ENCODE measurements around the gene CADM4. TPM values are rescaled to one million over a fixed set of nuclear protein-coding genes. Genes with fewer than 3 reads are reported as not detected.

Gene CADM4
- total and polyA plus RNA-seq, 7 experiments from 2014 or later, result 0.34 to 2.0 (median 0.51) TPM

GRCh38 chr19:43667126-43667875 is 27.7 kb upstream of the CADM4 start:
- Histone ChIP-seq H3K4me3 (ENCODE audit: low read length) (peak overlapping the region; percentile 88), H3K27ac (ENCODE audit: low read depth, low read length) (no peak overlapping the region), H3K36me3 (ENCODE audit: control insufficient read depth in 2 of 3, insufficient read depth in 3 of 3, low read length in 3 of 3) (no peaks in the 10 kb centered on the region), H3K27me3 (ENCODE audit: control insufficient read depth in 2 of 2, insufficient read depth in 2 of 2, low read length in 2 of 2) (no peaks in the 10 kb centered on the region), H3K9me3 (ENCODE audit: control insufficient read depth in 2 of 3, low read length in 3 of 3) (no peaks in the 10 kb centered on the region), H3K4me1 (ENCODE audit: control insufficient read depth in 2 of 2, insufficient read depth in 2 of 2, low read length in 2 of 2) (peaks cover 16 to 32% of the 10 kb centered on the region in 2 donors)
- peaks cover 0 to 3% (median 0%) of the 10 kb centered on the region in 11 donors for H3K9me3 Mint-ChIP-seq
- H3K27ac Mint-ChIP-seq, result peak overlapping the region in 5 of 9 donors; percentile 8 to 91 (median 73)
- ChIA-PET CTCF (interaction anchor here (0.9 to 1.9 kb wide), 4 partner anchors 73 to 143 kb away, joined by 3 to 6 read pairs (median 3); no protein-coding TSS in a partner anchor), POLR2A (interaction anchor here (1.3 kb wide), 1 partner anchor 34 kb away, joined by 3 read pairs; no protein-coding TSS in a partner anchor)
- peaks cover 0 to 8% (median 0%) of the 10 kb centered on the region in 5 donors for H3K27me3 Mint-ChIP-seq
- H3K4me3 Mint-ChIP-seq, result peak overlapping the region; percentile 29 to 93 (median 89)
- ATAC-seq (no peak), DNase-seq (peak in 1 of 9 donors; percentile 19)
- H3K36me3 Mint-ChIP-seq, result peaks cover 0 to 33% (median 5%) of the 10 kb centered on the region in 5 donors
- intact Hi-C loops (cut with micrococcal nuclease), result loop anchor here in 1 of 2 donors (5.0 kb wide), 2 partner anchors 55 to 140 kb away; partner anchors contain the start of gene ETHE1
- H3K4me1 Mint-ChIP-seq, result peaks cover 40 to 59% (median 51%) of the 10 kb centered on the region in 7 donors

- Mint-ChIP-seq H3K4me3 (peak overlapping the region; percentile 26 to 78 (median 58)), H3K9me3 (peaks cover 0 to 8% (median under 1%) of the 10 kb centered on the region in 11 donors), H3K36me3 (peaks cover 0 to 53% (median 20%) of the 10 kb centered on the region in 5 donors), H3K27ac (peak overlapping the region; percentile 23 to 85 (median 71)), H3K27me3 (no peaks in the 10 kb centered on the region), H3K4me1 (peaks cover 29 to 44% (median 38%) of the 10 kb centered on the region in 7 donors)
- Histone ChIP-seq H3K4me1 (ENCODE audit: control insufficient read depth in 2 of 2, insufficient read depth in 2 of 2, low read length in 2 of 2) (peaks cover 16 to 32% of the 10 kb centered on the region in 2 donors), H3K27me3 (ENCODE audit: control insufficient read depth in 2 of 2, insufficient read depth in 2 of 2, low read length in 2 of 2) (no peaks in the 10 kb centered on the region), H3K9me3 (ENCODE audit: control insufficient read depth in 2 of 3, low read length in 3 of 3) (no peaks in the 10 kb centered on the region), H3K27ac (ENCODE audit: low read depth, low read length) (no peak overlapping the region), H3K4me3 (ENCODE audit: low read length) (no peak overlapping the region), H3K36me3 (ENCODE audit: control insufficient read depth in 2 of 3, insufficient read depth in 3 of 3, low read length in 3 of 3) (no peaks in the 10 kb centered on the region)
- ChIA-PET POLR2A (no interaction called here), CTCF (interaction anchor here (0.6 kb wide), 1 partner anchor 53 kb away, joined by 3 read pairs; no protein-coding TSS in a partner anchor)
- DNase-seq (peak in 7 of 9 donors; percentile 34 to 68 (median 58)), ATAC-seq (peak; percentile 1)
- intact Hi-C loops (cut with micrococcal nuclease), result no loop called here
These were observed 24.4 kb upstream of the CADM4 start for GRCh38 chr19:43664018-43664417.

GRCh38 chr19:43662487-43662886 is 22.8 kb upstream of the CADM4 start:
- H3K4me3 ChIP-seq (ENCODE audit: low read length), result no peak overlapping the region
- H3K4me3 Mint-ChIP-seq, result no peak overlapping the region

GRCh38 chr19:43660971-43661360 is 21.3 kb upstream of the CADM4 start:
- Mint-ChIP-seq H3K9me3 (peaks cover 0 to 16% (median 6%) of the 10 kb centered on the region in 11 donors), H3K27me3 (no peaks in the 10 kb centered on the region), H3K4me3 (no peak overlapping the region), H3K27ac (no peak overlapping the region), H3K4me1 (peaks cover 18 to 26% (median 23%) of the 10 kb centered on the region in 7 donors), H3K36me3 (peaks cover 6 to 61% (median 28%) of the 10 kb centered on the region in 5 donors)
- no peak overlapping the region for H3K4me3 ChIP-seq (ENCODE audit: low read length)
- H3K27me3 ChIP-seq (ENCODE audit: control insufficient read depth in 2 of 2, insufficient read depth in 2 of 2, low read length in 2 of 2), result no peaks in the 10 kb centered on the region
- H3K36me3 ChIP-seq (ENCODE audit: control insufficient read depth in 2 of 3, insufficient read depth in 3 of 3, low read length in 3 of 3), result no peaks in the 10 kb centered on the region
- CTCF ChIA-PET, result no interaction called here
- H3K27ac ChIP-seq (ENCODE audit: low read depth, low read length), result no peak overlapping the region
- no peak for DNase-seq
- no peaks in the 10 kb centered on the region for H3K9me3 ChIP-seq (ENCODE audit: control insufficient read depth in 2 of 3, low read length in 3 of 3)
- H3K4me1 ChIP-seq (ENCODE audit: control insufficient read depth in 2 of 2, insufficient read depth in 2 of 2, low read length in 2 of 2), result peaks cover 7 to 22% of the 10 kb centered on the region in 2 donors
- POLR2A ChIA-PET, result no interaction called here
- intact Hi-C loops (cut with micrococcal nuclease), result no loop called here
- no peak for ATAC-seq

More at GRCh38 chr19:43662487-43662886, 22.8 kb upstream of the CADM4 start:
- no peaks in the 10 kb centered on the region for H3K27me3 Mint-ChIP-seq
- intact Hi-C loops (cut with micrococcal nuclease), result no loop called here
- H3K27ac Mint-ChIP-seq, result no peak overlapping the region
- H3K36me3 Mint-ChIP-seq, result peaks cover 6 to 59% (median 23%) of the 10 kb centered on the region in 5 donors
- Histone ChIP-seq H3K4me1 (ENCODE audit: control insufficient read depth in 2 of 2, insufficient read depth in 2 of 2, low read length in 2 of 2) (peaks cover 8 to 25% of the 10 kb centered on the region in 2 donors), H3K9me3 (ENCODE audit: control insufficient read depth in 2 of 3, low read length in 3 of 3) (no peaks in the 10 kb centered on the region), H3K27me3 (ENCODE audit: control insufficient read depth in 2 of 2, insufficient read depth in 2 of 2, low read length in 2 of 2) (no peaks in the 10 kb centered on the region), H3K27ac (ENCODE audit: low read depth, low read length) (no peak overlapping the region), H3K36me3 (ENCODE audit: control insufficient read depth in 2 of 3, insufficient read depth in 3 of 3, low read length in 3 of 3) (no peaks in the 10 kb centered on the region)
- DNase-seq (no peak), ATAC-seq (no peak)
- H3K9me3 Mint-ChIP-seq, result peaks cover 0 to 16% (median 6%) of the 10 kb centered on the region in 11 donors
- H3K4me1 Mint-ChIP-seq, result peaks cover 21 to 33% (median 29%) of the 10 kb centered on the region in 7 donors
- POLR2A ChIA-PET, result interaction anchor here (0.6 kb wide), 2 partner anchors 9 kb away, joined by 3 to 4 read pairs; no protein-coding TSS in a partner anchor
- CTCF ChIA-PET, result no interaction called here

- Mint-ChIP-seq H3K9me3 (peaks cover 0 to 16% (median 6%) of the 10 kb centered on the region in 11 donors), H3K4me1 (peaks cover 18 to 25% (median 23%) of the 10 kb centered on the region in 7 donors), H3K27ac (no peak overlapping the region), H3K4me3 (no peak overlapping the region), H3K36me3 (peaks cover 11 to 65% (median 32%) of the 10 kb centered on the region in 5 donors), H3K27me3 (no peaks in the 10 kb centered on the region)
- intact Hi-C loops (cut with micrococcal nuclease), result no loop called here
- ChIA-PET CTCF (no interaction called here), POLR2A (no interaction called here)
- ATAC-seq (no peak), DNase-seq (no peak)
- Histone ChIP-seq H3K4me1 (ENCODE audit: control insufficient read depth in 2 of 2, insufficient read depth in 2 of 2, low read length in 2 of 2) (peaks cover 7 to 22% of the 10 kb centered on the region in 2 donors), H3K4me3 (ENCODE audit: low read length) (no peak overlapping the region), H3K36me3 (ENCODE audit: control insufficient read depth in 2 of 3, insufficient read depth in 3 of 3, low read length in 3 of 3) (peaks cover 0 to 4% (median 0%) of the 10 kb centered on the region in 3 experiments), H3K27ac (ENCODE audit: low read depth, low read length) (no peak overlapping the region), H3K27me3 (ENCODE audit: control insufficient read depth in 2 of 2, insufficient read depth in 2 of 2, low read length in 2 of 2) (no peaks in the 10 kb centered on the region), H3K9me3 (ENCODE audit: control insufficient read depth in 2 of 3, low read length in 3 of 3) (no peaks in the 10 kb centered on the region)
These were observed 20.8 kb upstream of the CADM4 start for GRCh38 chr19:43660301-43660970.

GRCh38 chr19:43658494-43658893 is 18.8 kb upstream of the CADM4 start:
- no peaks in the 10 kb centered on the region for H3K27me3 Mint-ChIP-seq
- ChIA-PET POLR2A (no interaction called here), CTCF (no interaction called here)
- H3K36me3 Mint-ChIP-seq, result peaks cover 13 to 60% (median 39%) of the 10 kb centered on the region in 5 donors
- ATAC-seq, result no peak
- Histone ChIP-seq H3K4me1 (ENCODE audit: control insufficient read depth in 2 of 2, insufficient read depth in 2 of 2, low read length in 2 of 2) (peaks cover 0 to 4% of the 10 kb centered on the region in 2 donors), H3K27me3 (ENCODE audit: control insufficient read depth in 2 of 2, insufficient read depth in 2 of 2, low read length in 2 of 2) (no peaks in the 10 kb centered on the region), H3K27ac (ENCODE audit: low read depth, low read length) (no peak overlapping the region), H3K36me3 (ENCODE audit: control insufficient read depth in 2 of 3, insufficient read depth in 3 of 3, low read length in 3 of 3) (peaks cover 0 to 6% (median 0%) of the 10 kb centered on the region in 3 experiments), H3K4me3 (ENCODE audit: low read length) (no peak overlapping the region), H3K9me3 (ENCODE audit: control insufficient read depth in 2 of 3, low read length in 3 of 3) (no peaks in the 10 kb centered on the region)
- peaks cover 2 to 6% (median 4%) of the 10 kb centered on the region in 7 donors for H3K4me1 Mint-ChIP-seq
- H3K9me3 Mint-ChIP-seq, result peaks cover 0 to 16% (median 6%) of the 10 kb centered on the region in 11 donors
- DNase-seq, result peak in 1 of 9 donors; percentile 2
- no peak overlapping the region for H3K27ac Mint-ChIP-seq
- intact Hi-C loops (cut with micrococcal nuclease), result no loop called here
- no peak overlapping the region for H3K4me3 Mint-ChIP-seq

Measured in naive thymus-derived CD4-positive, alpha-beta T cell (primary cell).